ENCODE measurements around the gene EVPL.
"Not testable (repeated sequence)": the region's sequence is repeated elsewhere in the genome, so short reads cannot be mapped to it uniquely, and the experiment has no call there.

Gene EVPL

DNA sequence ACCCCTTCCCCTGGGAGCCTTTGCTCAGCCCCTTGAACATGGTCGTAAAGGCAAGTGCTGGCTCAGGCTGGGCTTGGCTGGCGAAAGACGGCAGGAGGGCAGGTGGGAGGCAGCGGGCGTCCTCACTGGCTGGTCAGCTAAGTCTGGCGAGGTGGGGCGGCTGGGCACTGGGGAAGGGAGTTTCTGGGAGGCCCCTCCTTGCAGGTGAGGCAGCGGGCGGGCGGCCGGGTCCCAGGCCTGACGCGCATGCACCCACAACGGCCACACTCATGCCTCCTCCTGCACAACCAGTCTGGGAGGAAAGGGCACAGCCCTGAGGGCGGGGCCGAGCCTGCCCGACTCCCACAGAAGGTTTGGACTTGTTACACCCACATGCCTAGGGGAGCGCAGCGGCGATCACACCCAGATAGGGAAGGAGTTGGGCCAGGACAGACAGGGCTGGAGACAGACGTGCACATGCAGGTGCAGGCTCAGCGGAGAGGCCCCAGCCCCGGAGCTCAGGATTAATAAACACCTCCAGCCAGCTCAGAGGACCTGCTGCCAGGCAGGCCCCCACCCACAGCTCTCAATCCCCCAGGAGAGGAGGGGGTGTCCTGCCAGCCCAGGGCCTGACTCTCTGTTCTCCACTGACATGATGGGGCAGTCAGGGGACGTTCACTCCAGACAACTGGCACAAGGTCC is at the start of gene EVPL:
EVPL (minus strand) TSS at position 148 of the 681 bp plus-strand sequence; CDS start at position 40, 108 bp downstream.
- no peak for DNase-seq

DNA sequence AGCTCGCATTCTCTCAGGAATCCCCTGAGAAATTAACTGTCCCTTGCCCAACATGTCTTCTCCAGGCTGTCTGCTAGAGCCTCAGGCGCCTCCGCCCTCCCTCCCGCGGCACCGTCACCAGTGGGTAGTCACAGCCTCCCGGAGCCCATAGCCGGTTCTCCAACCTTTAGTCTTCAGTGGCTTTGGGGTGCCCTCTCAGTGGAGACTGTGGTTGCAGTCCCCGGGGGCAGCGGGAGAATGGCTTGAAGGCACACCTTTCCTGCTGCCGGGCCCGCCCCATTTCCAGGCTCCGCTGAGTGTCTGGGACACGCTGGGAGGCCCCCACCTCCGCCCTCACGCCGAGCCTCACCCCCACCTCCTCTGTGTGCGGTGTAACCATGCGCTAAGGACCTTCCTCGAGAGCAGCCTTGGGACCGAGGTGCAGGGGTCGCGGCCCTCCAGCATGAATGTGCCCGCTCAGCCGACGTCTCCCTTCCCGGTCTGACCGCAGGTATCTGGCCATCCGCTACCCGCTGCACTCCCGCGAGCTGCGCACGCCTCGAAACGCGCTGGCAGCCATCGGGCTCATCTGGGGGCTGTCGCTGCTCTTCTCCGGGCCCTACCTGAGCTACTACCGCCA is 49.1 kb upstream of the EVPL start:
- DNase-seq: no peak

DNA sequence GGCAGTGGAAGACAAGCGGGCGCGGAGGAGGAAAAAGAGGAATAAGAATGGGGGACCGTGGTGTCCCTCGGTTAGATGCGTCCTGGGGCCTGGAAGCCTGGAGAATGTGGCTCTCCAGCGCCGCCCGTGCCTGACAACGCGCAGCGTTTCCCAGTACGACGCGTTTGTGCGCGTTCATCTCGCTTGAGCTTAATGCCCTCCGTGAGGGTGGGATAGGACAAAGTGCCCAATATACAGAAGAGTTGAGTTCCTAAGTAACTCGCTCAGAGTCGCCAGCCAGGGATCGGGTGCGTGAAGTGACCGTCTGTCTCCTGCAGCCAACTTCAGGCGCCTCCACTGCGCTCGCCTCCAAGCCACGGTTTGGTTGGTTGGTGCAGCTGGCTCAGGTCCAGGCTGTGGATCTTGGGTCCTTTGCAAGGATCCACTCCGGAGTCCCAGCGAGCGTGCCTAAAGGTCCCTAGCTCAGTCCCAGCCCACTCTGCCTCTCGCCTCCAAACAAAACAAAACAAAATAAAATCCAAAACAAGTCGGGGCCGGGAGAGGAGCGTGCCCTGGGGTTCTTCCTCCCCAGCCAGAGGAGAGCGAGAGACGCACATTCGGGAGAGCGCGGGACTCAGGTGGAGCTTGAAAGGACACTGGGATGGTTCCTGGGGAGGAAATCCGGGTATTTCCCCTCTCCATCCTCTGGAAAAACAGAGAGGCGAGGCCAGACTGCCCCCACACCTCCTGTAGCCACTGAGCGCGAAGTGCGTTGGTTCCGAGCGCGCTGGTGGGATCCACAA is 48.4 kb upstream of the EVPL start:
- DNase-seq: no peak

DNA sequence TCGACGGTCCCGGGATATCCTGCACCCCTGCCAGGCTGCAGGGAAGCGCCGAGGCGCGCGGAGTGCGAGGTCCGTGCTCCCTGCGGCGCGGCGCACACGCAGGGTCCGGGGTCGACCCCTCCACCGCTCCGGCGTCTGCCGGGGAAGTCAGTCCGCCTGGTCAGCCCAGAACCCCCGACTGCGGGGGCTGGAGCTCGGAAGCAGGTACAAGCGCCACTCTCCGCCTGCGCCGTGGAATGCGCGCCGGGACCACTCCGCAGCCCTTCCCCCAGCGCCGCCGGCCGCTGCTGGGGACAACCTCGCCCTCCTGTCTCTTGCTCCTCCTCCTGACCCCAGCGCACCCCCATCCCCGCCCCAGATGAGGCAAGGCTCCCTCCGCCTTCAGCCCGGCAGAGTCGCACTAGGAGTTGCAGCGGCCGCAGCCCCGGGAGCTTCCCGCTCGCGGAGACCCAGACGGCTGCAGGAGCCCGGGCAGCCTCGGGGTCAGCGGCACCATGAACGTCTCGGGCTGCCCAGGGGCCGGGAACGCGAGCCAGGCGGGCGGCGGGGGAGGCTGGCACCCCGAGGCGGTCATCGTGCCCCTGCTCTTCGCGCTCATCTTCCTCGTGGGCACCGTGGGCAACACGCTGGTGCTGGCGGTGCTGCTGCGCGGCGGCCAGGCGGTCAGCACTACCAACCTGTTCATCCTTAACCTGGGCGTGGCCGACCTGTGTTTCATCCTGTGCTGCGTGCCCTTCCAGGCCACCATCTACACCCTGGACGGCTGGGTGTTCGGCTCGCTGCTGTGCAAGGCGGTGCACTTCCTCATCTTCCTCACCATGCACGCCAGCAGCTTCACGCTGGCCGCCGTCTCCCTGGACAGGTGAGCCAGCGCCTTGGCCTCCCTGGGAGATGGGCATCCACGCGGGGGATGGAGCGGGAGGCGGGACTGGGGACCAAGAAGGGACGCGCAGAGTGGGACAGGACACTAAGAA is 47.6 kb upstream of the EVPL start, which contains the start of gene GALR2:
GALR2 (plus strand) TSS at position 392 of the 974 bp plus-strand sequence; CDS start at position 495, 103 bp downstream.
- no peak for DNase-seq

DNA sequence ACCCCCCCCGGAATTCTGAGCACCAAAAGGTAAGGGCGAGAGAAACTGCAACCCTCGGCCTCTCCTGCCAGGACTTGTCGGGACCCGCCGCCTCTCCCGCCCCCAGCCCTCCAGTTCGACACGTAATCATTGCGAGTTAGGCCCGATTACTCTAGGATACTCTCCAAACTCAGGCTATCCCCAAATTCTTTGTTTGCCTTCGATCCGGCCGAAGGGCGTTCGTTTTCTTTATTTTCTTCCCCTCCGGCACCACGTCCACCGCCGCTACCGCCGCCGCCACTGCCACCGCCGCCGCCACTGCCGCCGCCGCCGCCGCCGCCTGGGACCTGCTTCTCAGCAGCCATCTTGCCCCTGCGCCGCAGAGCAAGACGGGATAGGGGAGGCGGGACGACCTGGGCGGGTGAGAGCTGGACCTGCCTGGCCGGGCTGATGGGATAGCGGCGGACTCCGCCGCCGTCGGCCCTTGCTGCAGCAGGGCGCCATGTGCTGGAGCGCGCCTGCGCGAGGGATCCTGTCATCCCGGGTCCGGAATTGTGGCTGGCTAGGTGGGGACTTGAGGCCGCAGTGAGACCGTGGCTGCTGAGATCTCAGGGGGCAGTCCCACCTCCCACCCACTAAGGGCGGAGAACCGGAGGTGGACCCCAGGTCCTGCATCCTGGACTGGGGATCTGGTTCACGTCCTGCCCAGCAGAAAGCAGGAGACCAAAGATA is 45.2 kb upstream of the EVPL start, which contains the start of gene SRP68:
SRP68 (minus strand) TSS at position 370 of the 711 bp plus-strand sequence; CDS start at position 344, 26 bp downstream.
- DNase-seq: peak; percentile 74

DNA sequence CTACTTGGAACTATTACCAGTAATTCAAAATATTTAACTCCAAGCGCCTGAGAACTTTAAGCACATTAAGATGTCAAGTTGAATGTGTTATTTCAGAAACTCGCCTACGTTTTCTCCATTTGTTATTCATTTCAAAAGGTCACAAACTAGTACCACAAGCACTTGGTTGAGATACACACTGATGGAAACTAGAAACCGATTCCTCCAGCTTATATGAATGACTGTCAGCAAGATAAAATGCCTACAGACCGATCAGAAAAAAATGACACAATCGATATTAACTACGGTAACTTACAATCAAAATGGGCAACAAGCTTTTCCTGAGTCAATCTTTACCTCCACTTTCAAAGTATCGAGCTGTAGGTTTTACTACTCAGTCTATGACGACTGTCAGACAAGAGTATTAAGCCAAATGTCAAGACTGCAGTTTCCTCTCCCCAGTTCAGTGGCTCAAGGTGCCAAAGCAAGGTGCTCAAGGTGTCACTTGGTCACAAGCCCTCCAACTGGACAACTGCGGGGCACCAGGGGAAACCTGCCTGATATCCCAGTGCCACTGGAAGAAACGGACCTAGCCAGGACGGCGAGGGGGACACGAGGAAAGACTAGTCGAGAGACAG is 44.5 kb upstream of the EVPL start:
- DNase-seq: no peak

DNA sequence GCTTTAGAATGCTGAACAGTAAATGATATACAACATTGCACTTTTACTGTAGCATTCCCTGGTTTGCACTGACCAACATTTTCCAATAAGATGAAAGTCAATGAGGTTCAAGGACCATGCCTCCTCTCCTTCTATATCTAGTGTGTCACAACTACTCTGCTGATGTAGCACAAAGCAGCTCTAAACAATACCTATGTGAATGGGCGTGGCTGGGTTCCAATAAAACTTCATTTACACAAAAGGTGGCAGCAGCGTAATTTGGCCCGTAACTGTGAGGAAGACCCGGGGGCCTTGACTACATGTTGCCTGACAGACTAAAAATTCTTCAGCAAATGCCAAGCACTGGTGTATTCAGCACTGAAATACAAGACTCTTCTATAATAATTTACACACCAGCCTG is 38.7 kb upstream of the EVPL start:
- no peak for DNase-seq

DNA sequence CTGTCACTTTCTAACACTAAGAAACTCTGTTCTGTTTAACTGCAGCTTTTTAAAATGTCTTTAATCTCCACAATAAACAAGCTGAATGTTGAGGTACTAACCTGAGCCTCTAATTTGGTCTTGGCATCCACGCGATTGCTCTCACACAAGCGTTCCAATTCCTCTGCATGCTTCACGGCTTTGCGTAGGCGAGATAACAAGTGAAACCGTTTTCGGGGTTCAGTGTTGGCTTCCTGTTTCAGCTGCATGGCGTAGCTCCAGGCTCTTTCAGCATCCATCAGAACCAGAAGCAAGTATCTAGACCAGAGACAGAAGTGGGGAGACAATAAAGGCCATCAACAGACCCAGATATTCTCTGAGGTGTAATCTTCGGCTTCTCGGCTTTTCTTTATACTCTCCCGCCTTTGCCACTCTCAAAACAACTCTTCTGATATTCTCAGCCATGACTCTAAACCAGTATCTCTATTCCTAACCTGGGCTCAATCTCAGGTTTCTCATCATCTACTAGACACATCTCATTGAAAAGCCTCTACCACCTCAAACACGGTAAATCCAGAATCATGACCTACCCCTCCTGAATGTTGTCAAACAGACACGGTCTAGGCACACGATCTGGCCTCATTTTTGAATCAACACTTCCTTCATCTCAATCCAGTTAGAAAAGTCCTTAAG is 36.9 kb upstream of the EVPL start:
- no peak for DNase-seq

DNA sequence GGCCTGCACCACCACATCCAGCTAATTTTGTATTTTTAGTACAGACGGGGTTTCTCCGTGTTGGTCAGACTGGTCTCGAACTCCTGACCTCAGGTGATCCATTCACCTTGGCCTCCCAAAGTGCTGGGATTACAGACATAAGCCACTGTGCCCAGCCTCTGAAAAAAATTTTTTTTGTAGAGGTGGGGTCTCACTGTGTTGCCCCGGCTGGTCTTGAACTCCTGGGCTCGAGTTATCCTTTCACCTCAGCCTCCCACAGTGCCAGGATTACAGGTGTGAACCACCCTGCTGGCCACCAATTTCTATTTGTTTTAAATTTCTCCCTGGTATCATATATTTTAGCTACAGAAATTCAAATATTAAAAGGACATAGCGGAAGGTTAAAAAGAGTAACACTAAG is 31.2 kb upstream of the EVPL start:
- DNase-seq: not testable (repeated sequence)

DNA sequence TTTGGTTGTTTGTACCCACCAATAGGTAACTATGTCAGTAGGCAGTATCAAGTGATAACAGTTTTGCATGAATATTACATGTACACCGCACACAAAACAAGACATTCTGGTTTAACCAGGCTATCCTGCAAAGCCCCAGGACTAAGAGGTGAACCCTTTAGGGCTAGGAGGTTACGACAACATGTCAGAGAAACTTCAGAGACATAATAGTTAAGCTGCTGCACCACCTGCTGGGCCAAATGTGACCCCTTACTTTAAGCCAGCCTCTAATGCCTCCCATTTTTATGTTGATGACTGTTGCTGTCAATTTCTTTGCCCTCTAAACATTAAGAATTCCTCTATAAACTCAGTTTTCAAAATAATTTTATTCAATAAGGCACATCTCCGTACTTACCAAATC is 29.8 kb upstream of the EVPL start:
- DNase-seq: no peak

DNA sequence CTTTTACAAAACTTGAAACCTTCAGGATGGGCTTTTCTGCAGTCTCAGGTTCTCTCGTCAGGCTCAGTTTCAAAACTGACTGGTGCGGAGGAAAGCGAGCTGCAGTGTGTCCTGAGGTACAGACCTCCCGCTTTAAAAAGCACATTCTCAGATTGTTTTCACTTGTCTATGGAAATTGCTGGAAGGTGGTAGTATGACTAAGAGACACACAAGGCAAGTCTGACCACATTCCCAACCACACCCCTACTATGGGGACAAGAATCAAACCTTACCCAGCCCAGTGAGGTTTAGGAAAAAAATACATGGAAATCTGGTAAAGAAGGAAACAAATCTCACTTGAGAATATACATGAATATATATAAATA is 27.0 kb upstream of the EVPL start:
- no peak for DNase-seq

DNA sequence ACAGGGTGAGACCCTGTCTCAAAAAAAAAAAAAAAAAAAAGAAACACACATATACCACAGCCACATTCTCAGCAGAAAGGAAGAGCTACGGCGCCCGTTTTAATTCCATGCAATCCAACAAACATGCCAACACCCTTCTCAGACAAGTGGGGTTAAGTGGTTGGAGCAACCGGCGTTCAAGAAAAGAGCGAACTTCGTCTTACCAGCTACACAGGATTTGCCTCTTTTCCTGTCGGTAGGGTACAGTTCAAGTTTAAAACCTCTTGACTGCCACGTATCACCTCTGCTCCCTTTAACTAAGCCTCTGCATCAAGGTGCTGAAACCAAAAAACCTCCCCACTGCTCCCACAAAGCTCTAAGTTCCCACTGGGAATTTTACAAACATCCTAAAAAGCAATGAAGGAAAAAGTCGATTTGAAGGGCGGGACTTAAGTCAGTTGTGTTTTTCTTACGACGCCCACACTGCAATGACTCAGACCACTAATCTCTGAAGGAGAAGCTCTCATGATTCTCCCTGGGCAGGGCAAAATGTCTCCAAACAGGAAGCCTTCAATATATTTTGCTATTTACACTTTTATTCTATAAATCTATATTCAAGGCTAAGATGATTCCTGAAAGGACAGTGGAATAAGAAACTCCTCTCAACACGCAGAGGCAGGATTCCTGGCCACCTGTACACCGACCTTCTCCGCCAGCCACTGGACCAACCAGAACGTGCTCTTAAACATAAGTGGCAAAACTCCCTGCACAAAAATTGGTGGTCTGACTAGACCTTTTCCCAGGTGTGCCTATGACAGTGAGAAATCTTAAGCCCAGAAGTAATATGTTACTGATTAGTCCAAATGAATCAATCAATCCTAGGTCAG is 26.4 kb upstream of the EVPL start:
- DNase-seq: no peak

DNA sequence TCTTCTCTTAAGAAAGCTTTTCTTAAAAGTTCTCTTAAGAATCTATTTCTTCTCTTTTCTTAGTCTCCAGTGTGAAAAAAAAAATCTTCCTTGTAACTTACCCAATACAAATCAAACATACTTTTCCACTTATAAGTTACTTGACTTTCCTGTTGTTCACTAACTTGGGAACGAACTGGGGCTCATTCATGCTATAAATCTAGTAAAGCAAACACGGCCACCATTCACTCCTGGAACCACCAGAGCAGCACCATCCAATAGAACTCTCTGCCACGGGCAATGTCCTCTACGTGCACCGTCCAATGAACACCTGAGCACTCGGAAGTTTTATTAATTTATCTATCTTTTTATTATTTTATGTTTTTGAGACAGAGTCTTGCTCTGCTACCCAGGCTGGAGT is 24.5 kb upstream of the EVPL start:
- DNase-seq: no peak

DNA sequence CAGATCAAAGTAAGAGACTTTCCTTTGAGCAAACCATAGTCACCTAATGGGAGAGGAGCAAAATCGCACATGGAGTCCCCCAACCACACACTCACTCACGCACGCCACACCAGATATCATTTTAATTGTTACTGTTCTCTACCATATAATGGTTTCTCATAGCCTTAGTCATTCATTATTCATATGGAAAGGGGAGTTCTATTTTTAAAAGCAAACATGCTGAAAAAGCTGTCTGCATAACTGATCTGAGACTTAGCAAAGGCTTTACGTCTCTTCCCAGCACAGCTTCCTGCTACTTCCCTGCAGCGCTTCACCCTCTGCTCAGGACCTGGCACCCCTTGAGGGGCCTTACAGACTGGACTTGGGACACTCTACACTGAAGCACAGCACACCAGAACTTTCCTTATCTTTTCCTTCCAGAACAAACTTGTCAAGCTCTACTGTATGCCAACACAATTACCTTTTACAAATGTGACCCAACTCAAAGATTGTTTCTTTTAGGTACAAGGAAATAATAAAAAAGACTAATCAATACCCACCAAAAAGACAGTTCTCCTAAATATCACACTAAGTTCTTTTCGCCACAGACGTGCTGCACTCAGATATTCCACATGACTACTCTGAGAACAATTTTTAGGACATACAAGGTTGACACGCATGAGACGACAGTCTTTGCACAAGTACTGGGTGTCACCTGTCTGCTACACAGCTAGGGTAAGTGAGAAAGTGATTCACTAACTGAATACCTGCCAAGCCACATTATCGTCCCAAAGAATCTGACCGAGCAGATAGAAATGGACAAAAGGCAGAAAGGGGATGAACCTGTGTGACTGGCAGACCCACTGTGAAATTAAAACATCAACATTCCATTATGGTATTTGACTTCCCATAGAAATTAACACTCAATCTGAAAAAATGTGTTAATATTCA is 23.7 kb upstream of the EVPL start:
- DNase-seq: no peak

DNA sequence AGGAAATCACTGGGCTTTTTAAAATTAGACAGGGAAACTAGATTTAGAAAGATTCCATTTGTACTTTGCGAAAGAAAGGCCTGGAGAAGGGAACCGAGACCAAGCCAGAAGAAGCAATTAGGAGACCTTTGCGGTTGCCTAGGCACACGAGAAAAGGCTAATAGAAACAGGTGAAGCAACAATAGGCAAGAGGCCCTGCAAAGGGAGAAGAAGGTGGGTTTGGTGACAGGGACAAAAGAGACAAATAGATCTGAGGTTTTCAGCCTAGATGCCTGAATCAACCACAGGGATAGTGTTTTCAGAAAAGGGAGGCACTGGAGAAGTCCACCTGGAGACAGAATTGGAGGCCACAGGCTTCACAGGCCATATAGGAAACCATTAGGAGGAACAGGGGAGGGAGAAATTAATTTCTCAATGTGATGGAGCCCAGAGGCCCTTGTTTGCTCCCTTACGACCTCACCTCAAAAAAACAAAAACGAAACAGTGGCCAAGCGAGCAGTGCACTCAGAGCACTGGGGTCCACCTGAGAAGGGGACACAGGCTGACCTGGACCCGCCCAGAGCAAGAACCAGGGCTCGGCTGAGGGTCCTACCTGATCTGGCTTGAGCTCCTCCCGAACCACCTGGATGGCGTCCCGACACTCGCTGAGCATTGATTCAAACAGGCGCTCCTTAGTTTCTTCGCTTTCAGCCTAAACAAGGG is 22.9 kb upstream of the EVPL start:
- no peak for DNase-seq

DNA sequence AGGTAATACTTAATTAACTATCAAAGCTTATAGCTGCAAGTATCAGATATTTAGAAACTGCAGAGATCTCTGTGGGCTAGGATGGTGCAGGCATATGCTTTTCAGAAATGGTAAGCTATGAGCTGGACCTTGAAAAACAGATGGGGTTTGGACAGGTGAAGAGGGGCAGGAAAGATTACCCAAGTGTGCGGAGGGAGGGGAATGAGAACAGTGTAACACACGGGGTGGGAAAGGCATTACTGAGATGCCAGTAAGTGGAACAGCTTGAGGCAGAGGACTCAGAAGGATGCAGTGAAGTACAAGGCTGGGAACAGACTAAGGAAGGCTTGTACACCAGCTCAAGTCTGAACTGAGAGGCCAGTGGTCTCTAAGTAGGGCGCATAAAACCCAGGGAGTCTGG is 22.1 kb upstream of the EVPL start:
- DNase-seq: no peak

DNA sequence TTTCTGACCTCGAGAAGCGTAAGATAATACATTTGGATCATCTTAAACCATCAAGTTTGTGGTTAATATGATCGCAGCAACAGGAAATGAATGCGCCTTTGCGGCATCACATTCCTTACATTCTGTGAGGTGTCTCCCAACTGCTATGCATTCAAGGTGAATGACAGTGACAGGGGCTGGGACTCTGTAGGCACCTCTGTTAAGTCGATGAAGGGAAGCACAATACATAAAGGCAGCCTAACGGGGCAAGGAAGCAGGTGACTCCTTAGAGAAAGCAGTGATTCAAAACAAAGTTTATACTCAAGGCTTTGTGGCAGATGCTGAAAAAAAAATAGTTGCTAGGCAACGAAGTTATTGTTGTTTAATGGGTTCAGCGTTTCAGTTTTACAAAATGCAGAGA is 21.6 kb upstream of the EVPL start:
- DNase-seq: no peak

DNA sequence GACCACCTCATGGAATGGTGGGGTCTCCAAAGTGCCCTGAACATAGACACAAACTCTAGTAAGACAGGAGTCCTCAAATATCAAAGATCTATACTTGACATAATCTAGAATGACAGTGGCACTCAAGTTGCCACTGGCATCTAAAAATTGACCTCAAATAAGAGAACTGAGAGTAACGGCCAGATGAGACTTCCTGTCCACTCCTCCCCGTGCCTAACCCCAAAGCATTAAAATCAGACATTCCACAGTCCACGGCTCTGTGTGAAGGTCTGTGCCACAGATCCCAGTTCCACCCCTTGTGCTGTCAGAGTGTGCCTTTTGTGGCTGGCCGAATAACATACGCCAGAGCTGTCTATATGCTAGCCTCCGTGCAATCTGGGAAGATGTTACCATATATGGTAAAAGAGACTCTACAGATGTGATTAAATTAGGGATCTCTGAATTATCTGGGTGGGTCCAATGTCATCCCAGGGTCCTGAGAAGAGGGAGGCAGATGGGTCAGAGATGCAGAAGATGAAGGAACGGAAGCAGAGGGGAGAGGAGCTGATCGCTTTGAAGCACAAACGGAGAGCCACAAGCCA is 21.0 kb upstream of the EVPL start:
- DNase-seq: no peak
